SK-N-MC (cell line): ENCODE results near the gene PRKX.
"Not testable (repeated sequence)": the region's sequence is repeated elsewhere in the genome, so short reads cannot be mapped to it uniquely, and the experiment has no call there.

ENCODE experiments used
- EZH2 ChIP-seq: fragments of 200-600 bp; sonication (generic); IDR thresholded peaks from one replicate; pipeline ENCODE4 v1.6.1; 2017; ENCODE audit warnings: antibody characterized with exemption
- FOXP2 ChIP-seq: optimal IDR thresholded peaks from 2 replicates; pipeline ENCODE3; 2011; ENCODE audit warnings: mild to moderate bottlenecking, moderate library complexity; ENCODE audit not compliant: insufficient read depth; ENCODE audit errors: extremely low read length, control extremely low read depth
- POLR2AphosphoS5 ChIP-seq: IDR thresholded peaks from 2 replicates; pipeline ENCODE4 v1.6.1; 2012; ENCODE audit warnings: mild to moderate bottlenecking, low read depth, low read length, borderline replicate concordance

- not testable (repeated sequence) for TF ChIP-seq POLR2AphosphoS5, EZH2, FOXP2
Measured at GRCh38 chrX:3707673-3708274, 5.7 kb downstream of the PRKX start.
